HUES48 (cell line): ENCODE data around the gene CTSW.

Source experiments
- H3K27ac ChIP-seq: one replicate; pipeline ENCODE4 v1.7.0; 2013; ENCODE audit warnings: low read depth, low read length, inconsistent platforms
- H3K27me3 ChIP-seq: 2 replicates; pipeline ENCODE4 v1.6.1; 2013; ENCODE audit warnings: mild to moderate bottlenecking, low read length; ENCODE audit not compliant: control insufficient read depth, insufficient read depth
- H3K36me3 ChIP-seq: 2 replicates; pipeline ENCODE4 v1.6.1; 2013; ENCODE audit warnings: low read length; ENCODE audit not compliant: control insufficient read depth, insufficient read depth
- H3K4me1 ChIP-seq: 2 replicates; pipeline ENCODE4 v1.6.1; 2013; ENCODE audit warnings: mild to moderate bottlenecking, low read length; ENCODE audit not compliant: control insufficient read depth, insufficient read depth
- H3K4me3 ChIP-seq: 2 replicates; pipeline ENCODE4 v1.5.1; 2013; ENCODE audit warnings: mild to moderate bottlenecking, low read depth, low read length
- H3K9ac ChIP-seq: 2 replicates; pipeline ENCODE4 v1.6.1; 2013; ENCODE audit warnings: mild to moderate bottlenecking, low read depth, low read length, moderate library complexity
- H3K9me3 ChIP-seq: 2 replicates; pipeline ENCODE4 v1.6.1; 2013; ENCODE audit warnings: low read length; ENCODE audit not compliant: control insufficient read depth, insufficient read depth

Gene CTSW

DNA sequence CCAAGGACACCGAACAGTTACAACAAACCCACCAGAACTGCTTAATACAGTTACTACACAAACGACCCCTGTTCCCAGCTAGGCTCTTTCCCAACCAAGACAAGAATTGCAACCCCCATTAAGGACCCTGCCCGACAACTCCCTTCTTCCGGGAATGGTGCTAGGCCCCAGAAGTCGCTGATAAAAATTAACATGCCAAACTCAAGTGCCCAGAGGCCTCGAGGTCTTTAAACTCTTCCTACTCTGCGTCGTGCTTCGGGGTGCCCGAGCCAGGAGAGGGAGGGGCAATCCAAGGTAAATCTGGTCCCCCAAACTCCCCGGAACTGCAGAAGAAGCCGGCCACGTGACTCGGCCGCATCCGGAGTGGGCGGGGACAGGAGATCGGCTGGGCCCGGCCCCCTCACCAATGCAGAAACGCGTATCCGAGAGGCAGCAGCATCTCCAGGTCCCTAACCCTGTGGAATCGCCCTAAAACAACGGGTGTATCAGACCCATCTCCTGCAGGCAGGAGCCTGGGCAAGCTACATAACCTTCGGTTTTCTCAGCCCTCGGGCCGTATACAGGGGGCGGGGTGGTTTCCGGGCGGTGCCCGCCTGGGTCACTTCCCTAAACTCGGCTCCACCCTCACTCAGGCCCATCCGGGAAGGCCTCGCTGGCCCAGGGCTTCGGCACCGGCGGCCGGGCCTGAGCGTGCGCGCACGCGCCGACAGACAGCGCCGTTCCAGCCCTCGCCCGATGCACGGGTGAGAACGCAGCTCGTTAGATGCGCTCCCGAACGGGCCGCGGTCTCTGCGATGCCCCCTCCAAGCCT lies 22.7 kb upstream of the CTSW start:
- no peaks in the 10 kb centered on the region for H3K9me3 ChIP-seq
- H3K36me3 ChIP-seq, result peaks cover 36% of the 10 kb centered on the region
- peak overlapping the region; percentile 95 for H3K4me3 ChIP-seq
- peaks cover 6% of the 10 kb centered on the region for H3K4me1 ChIP-seq
- H3K9ac ChIP-seq, result peak overlapping the region; percentile 95
- H3K27me3 ChIP-seq, result no peaks in the 10 kb centered on the region
- peak overlapping the region; percentile 97 for H3K27ac ChIP-seq

DNA sequence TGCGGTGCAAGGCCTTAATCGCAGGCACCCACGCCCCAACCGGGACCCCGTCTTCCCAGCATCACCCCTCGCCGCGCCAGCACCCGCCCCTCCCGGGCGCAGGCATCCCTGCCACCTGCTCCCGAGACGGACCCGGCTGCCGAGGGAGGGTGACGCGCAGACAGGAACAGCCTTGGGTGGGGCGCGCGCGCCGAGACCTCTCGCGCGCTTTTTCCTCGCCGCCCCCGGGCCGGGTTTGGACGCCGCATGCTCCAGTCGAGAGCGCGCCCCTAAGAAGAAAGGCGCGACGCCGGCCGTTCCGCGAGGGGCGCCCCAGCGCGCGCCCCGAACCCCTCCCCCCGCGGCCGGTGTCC lies 22.2 kb upstream of the CTSW start:
- peaks cover 6% of the 10 kb centered on the region for H3K4me1 ChIP-seq
- H3K27me3 ChIP-seq, result no peaks in the 10 kb centered on the region
- no peaks in the 10 kb centered on the region for H3K9me3 ChIP-seq
- peaks cover 41% of the 10 kb centered on the region for H3K36me3 ChIP-seq
- peak overlapping the region; percentile 95 for H3K9ac ChIP-seq
- peak overlapping the region; percentile 95 for H3K4me3 ChIP-seq
- H3K27ac ChIP-seq, result peak overlapping the region; percentile 97

DNA sequence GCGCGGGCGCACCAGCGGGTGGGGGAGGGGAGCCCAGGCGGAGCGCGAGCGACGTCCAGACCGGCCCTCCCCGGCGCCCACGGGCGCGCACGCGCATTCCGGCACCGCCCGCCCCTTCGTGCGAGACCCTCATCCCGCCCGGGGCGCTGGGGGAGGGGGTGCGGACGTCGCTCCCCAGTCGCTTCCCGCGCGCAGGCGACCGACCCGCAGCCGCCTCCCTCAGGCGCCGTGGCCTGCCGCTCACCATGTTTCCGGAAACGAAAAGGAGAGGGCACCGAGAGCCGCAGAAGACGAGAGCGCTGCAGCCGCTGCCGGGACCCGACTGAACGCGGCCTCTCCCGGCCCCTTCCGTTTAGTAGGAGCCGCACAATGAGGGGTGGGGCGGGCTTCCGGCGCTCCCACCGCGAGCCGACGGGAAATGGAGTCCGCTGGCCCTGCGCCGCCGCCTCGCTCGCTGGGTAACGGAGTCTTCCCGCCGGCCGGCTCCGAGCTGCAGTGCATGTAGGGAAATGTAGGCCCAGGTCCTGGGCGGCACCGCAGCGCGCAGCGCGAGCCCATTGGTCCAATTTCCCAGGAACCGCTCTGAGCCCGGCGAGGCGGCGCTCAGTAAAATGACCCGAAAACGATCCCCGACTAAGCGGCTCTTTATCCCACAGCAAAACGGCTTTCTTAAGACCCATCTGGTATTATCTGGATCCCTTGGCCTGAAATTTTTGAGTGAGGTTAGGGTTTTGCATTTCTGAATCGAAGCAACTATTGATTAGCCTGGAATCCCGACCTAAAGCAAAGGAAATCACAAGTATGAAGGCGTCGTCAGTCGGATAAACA lies 21.6 kb upstream of the CTSW start, which contains the start of gene CFL1:
CFL1 (minus strand) TSS at position 328 of the 828 bp plus-strand sequence; CDS start at position 247, 81 bp downstream.
- Histone ChIP-seq H3K9me3 (no peaks in the 10 kb centered on the region), H3K4me3 (peak within 1 kb of the TSS; percentile 95), H3K36me3 (peaks cover 45% of the 10 kb centered on the region)

DNA sequence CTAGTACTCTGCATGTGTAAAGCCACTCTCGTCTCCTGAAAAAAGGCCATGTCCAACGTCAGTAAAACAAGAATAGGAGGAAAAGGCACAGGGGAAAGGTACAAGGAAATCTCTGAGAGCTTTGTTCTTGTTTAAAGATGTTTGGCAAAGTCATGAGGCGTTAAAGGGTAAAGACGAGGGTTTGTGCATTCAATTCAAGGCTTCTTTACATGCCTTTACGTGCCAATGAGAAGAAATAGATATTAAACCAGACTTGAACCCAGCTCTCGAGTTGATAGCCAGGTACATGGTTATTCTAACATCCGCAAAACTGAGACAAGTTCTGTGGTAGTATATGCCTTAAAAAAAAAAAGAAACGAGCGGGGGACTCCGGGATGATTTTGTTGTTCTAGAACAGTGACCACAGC lies 21.0 kb upstream of the CTSW start:
- H3K9ac ChIP-seq, result peak overlapping the region; percentile 77
- H3K27me3 ChIP-seq, result no peaks in the 10 kb centered on the region
- H3K4me1 ChIP-seq, result peaks cover 6% of the 10 kb centered on the region
- H3K9me3 ChIP-seq, result no peaks in the 10 kb centered on the region
- peak overlapping the region; percentile 76 for H3K4me3 ChIP-seq
- H3K36me3 ChIP-seq, result peaks cover 45% of the 10 kb centered on the region
- H3K27ac ChIP-seq, result peak overlapping the region; percentile 97

More for the DNA sequence above, 21.6 kb upstream of the CTSW start, which contains the start of gene CFL1:
- H3K4me1 ChIP-seq, result peaks cover 6% of the 10 kb centered on the region
- H3K27me3 ChIP-seq, result no peaks in the 10 kb centered on the region
- H3K27ac ChIP-seq, result peak within 1 kb of the TSS; percentile 97
- H3K9ac ChIP-seq, result peak within 1 kb of the TSS; percentile 95

DNA sequence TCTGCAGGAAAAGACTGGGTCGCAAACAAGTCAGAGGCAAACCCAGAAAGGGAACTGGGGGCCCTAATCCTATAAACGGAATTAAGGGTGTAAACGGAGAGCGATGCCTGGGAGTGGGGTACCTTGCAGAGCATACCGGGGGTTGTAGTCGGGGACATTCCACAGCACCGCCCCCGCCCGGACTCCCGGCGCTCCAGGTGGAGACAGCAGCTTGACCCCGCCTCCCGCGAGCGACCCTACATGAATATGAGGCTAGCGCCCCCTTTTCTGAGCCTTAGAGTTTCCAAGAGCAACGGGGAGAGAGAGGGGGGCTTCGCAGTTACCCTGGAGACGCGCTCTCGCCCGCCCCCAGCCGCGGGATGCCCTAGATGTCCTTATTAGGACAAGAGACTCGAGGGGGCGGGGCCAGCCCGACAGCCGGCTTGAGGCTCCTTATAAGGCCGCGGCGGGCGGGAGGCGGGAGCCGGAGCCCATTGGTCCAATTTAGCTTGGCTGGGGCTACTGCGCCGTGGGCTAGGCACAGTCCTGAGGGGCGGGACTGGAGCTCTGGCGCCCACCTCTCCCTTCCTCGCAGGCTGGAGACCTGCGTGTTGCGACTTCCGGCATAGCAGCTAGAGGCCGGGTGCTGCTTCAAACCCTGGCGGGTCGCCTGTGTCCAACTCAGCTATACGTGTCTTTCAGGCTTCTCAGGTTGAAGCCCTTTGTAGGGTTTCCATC lies 20.4 kb upstream of the CTSW start:
- H3K36me3 ChIP-seq, result peaks cover 45% of the 10 kb centered on the region

DNA sequence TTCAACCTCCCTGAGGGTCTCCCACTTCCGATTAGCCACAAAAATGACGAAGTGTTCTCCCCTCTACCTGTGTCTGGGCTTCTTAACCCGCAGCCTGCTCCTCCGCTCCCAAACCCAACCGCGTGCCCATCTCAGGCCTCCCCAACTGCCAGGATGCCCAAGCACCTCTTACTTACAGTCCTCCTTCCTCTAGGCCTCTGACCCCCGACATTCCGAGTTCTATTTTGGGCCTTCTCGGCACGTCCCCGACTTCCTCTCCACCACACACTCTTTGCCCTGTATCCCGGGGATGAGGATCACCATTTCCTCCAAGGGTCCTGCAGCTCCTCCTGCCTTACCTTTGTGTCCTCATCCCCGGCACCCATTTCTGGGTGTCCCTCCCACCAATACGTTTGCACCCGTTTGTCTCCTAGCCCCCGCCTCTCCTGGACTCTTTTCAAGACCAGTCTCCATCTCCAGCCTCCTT lies 19.8 kb upstream of the CTSW start:
- H3K27ac ChIP-seq, result peak overlapping the region; percentile 97
- H3K4me1 ChIP-seq, result peaks cover 6% of the 10 kb centered on the region
- peak overlapping the region; percentile 93 for H3K4me3 ChIP-seq
- H3K9me3 ChIP-seq, result no peaks in the 10 kb centered on the region
- peaks cover 45% of the 10 kb centered on the region for H3K36me3 ChIP-seq
- H3K9ac ChIP-seq, result peak overlapping the region; percentile 78
- H3K27me3 ChIP-seq, result no peaks in the 10 kb centered on the region

More for the DNA sequence above, 20.4 kb upstream of the CTSW start:
- H3K9ac ChIP-seq, result peak overlapping the region; percentile 78
- H3K9me3 ChIP-seq, result no peaks in the 10 kb centered on the region
- peaks cover 6% of the 10 kb centered on the region for H3K4me1 ChIP-seq
- H3K27me3 ChIP-seq, result no peaks in the 10 kb centered on the region
- peak overlapping the region; percentile 93 for H3K4me3 ChIP-seq
- peak overlapping the region; percentile 97 for H3K27ac ChIP-seq

DNA sequence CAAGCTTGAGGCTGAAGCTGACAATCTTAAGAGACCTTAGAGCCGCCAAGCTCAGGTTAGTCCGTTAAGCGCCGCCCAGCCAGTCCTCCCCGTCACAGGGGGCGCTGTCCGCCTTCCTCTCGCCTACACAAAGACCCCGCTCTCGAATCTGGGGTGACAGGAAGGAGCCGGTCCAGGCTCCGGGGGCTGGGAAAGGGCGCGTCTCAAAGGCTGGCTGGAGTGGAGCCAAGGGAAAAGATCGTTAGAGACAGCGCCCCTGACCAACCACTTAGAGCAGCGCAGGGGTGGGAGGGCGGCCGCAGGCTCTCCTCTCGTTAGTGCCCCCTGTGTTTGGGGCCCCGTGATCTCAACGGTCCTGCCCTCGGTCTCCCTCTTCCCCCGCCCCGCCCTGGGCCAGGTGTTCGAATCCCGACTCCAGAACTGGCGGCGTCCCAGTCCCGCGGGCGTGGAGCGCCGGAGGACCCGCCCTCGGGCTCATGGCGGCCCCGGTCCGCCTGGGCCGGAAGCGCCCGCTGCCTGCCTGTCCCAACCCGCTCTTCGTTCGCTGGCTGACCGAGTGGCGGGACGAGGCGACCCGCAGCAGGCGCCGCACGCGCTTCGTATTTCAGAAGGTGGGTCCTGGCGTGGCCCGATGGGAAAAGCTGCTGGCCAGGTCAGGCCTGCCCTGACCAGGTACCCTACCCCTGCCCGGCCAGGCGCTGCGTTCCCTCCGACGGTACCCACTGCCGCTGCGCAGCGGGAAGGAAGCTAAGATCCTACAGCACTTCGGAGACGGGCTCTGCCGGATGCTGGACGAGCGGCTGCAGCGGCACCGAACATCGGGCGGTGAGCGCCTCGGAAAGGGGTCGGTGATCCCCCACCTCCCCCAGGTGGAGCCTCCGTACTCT lies 19.1 kb upstream of the CTSW start, which contains the start of gene MUS81:
MUS81 (plus strand) TSS at position 156 of the 887 bp plus-strand sequence; CDS start at position 477, 321 bp downstream.
- Histone ChIP-seq H3K27me3 (no peaks in the 10 kb centered on the region), H3K36me3 (peaks cover 45% of the 10 kb centered on the region)

DNA sequence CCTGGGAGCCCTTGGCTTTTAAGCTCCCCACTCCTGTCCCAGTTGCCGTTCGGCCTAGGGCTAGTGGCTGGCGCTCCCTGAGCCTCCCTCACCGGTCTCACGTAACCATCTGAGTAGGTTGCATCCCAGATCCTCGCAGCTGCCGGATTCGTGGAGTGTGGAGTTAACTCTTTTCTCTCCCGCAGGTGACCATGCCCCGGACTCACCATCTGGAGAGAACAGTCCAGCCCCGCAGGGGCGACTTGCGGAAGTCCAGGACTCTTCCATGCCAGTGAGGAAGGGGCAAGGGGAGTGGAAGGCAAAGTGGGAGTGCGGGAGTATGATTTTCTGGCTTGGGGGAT lies 18.5 kb upstream of the CTSW start:
- Histone ChIP-seq H3K27me3 (no peaks in the 10 kb centered on the region), H3K36me3 (peaks cover 45% of the 10 kb centered on the region), H3K9me3 (no peaks in the 10 kb centered on the region), H3K9ac (peak overlapping the region; percentile 78), H3K4me3 (peak overlapping the region; percentile 93), H3K27ac (peak overlapping the region; percentile 97), H3K4me1 (peaks cover 3% of the 10 kb centered on the region)

More for the DNA sequence above, 19.1 kb upstream of the CTSW start, which contains the start of gene MUS81:
- H3K4me1 ChIP-seq, result peaks cover 6% of the 10 kb centered on the region
- H3K9me3 ChIP-seq, result no peaks in the 10 kb centered on the region
- peak within 1 kb of the TSS; percentile 97 for H3K27ac ChIP-seq
- H3K4me3 ChIP-seq, result peak within 1 kb of the TSS; percentile 93
- peak within 1 kb of the TSS; percentile 78 for H3K9ac ChIP-seq

DNA sequence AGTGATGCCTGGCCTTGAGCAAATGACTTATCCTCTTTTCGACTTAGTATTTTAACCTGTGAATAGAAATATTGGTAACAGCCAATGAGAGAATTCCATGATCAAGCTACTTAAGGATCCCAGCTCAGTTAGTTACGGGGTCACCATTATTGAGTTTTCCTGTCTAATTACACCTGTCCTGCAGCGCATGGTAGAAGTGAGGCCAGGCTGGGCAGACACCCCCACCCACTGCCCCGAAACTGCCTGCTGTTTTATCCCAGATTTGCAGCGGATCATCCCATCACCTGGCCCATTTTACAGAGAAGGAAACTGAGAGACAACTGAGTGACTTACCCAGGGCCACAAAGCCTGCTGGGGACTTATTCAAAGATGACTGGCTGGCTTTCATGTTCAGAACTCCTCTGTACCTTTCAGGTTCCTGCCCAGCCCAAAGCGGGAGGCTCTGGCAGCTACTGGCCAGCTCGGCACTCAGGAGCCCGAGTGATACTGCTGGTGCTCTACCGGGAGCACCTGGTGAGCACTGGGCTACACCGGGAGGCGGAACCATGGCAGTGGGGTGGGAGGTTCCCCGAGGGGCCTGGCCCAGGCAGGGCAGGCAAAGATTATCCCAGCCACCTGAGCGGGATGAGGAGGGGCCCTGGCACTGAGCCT lies 18.0 kb upstream of the CTSW start:
- Histone ChIP-seq H3K4me1 (no peaks in the 10 kb centered on the region), H3K9me3 (no peaks in the 10 kb centered on the region), H3K9ac (peak overlapping the region; percentile 78; the same call in 1 of the 2 replicates), H3K4me3 (peak overlapping the region; percentile 93), H3K36me3 (peaks cover 44% of the 10 kb centered on the region), H3K27ac (no peak overlapping the region), H3K27me3 (no peaks in the 10 kb centered on the region)
